Astrocyte of the hippocampus (primary cell): ENCODE results near the gene ZNF580.

Source experiments
- DNase-seq: peaks from one replicate; pipeline ENCODE4 v3.0.0; 2011; ENCODE audit warnings: low read depth, low spot score

Gene ZNF580

GRCh38 chr19:55691561-55692481 lies 51.0 kb downstream of the ZNF580 start:
- no peak for DNase-seq

DNA sequence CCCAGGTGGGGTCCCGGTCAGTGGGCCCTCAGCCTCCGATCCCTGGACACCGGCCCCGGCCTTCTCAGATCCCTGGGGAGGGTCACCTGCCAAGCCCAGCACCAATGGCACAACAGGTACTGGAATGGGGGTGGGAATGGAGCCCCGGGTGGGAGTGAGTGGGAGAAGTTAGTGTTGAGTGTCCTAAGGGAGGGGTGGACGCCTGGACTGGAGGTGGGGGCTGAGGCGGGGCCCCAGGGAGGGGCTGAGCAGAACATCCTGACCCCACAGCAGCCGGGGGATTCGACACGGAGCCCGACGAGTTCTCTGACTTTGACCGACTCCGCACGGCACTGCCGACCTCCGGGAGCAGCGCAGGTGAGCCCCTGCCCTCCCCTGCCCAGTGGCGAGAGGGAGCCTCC lies 51.9 kb downstream of the ZNF580 start:
- no peak for DNase-seq
